ENCODE measurements around the gene MIPEP. TPM values are rescaled to one million over a fixed set of nuclear protein-coding genes. Genes with fewer than 3 reads are reported as not detected.

MIPEP gene
- total and polyA plus RNA-seq, 2 donors, result 12.6 to 16.6 TPM

DNA sequence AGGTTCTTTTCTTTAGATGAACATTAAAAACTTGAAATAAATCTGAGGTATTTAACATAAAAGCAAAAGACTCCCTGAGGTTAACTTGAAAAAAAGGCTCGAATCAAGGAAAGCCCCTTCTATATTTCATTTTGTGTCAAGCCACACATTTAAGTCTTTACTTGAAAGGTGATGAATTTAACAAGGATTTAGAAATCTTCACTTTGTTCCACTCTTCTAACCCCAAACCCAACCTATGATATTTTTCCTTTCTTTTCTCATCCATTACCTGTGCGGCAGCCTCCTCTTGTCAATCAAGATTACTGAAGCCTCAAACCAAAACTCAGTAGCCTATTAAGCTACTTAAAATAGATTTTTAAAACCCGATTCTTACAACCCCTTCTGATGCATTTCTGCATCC, 33.8 kb downstream of the MIPEP start:
- WGBS, result 93% methylated on average over 3 of the region's 3 CpGs
- Histone ChIP-seq H3K4me1 (ENCODE audit: insufficient read depth) (no peaks in the 10 kb centered on the region), H3K36me3 (ENCODE audit: insufficient read depth) (no peaks in the 10 kb centered on the region), H3K4me3 (ENCODE audit: low read depth, low read length) (no peak overlapping the region), H3K27ac (ENCODE audit: low read depth) (no peak overlapping the region)
- DNase-seq (ENCODE audit: extremely low spot score), result no peak

GRCh38 chr13:23852351-23852750, 36.8 kb downstream of the MIPEP start:
- Histone ChIP-seq H3K4me1 (ENCODE audit: insufficient read depth) (no peaks in the 10 kb centered on the region), H3K27ac (ENCODE audit: low read depth) (no peak overlapping the region), H3K36me3 (ENCODE audit: insufficient read depth) (no peaks in the 10 kb centered on the region), H3K4me3 (ENCODE audit: low read depth, low read length) (no peak overlapping the region)
- DNase-seq (ENCODE audit: extremely low spot score), result no peak
- 81% methylated on average over 2 of the region's 2 CpGs for WGBS

DNA sequence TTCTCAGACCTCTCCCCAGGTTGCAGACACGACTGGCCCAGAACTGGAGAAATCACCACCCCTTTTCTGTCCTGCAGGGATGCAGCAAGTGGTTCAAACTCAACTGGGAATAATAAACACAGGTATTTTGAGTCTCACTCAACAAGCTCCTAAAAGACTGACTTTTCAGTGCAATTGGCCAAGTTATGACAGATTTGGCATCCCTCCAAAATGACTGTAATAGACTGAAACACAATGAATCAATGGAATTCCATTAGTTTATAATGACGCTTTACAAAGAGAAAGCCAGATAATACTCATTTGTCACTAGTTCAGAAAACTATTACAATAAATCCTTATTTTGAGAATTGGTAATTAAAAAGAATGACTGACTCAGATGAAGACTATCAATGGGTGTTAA, 38.1 kb downstream of the MIPEP start:
- DNase-seq (ENCODE audit: extremely low spot score), result no peak
- no peaks in the 10 kb centered on the region for H3K4me1 ChIP-seq (ENCODE audit: insufficient read depth)
- no peak overlapping the region for H3K27ac ChIP-seq (ENCODE audit: low read depth)
- H3K4me3 ChIP-seq (ENCODE audit: low read depth, low read length), result no peak overlapping the region
- 87% methylated on average over 2 of the region's 2 CpGs for WGBS
- H3K36me3 ChIP-seq (ENCODE audit: insufficient read depth), result no peaks in the 10 kb centered on the region

- WGBS, result 90% methylated on average over 1 of the region's 1 CpG
- Histone ChIP-seq H3K4me3 (ENCODE audit: low read depth, low read length) (no peak overlapping the region), H3K4me1 (ENCODE audit: insufficient read depth) (no peaks in the 10 kb centered on the region), H3K36me3 (ENCODE audit: insufficient read depth) (no peaks in the 10 kb centered on the region), H3K27ac (ENCODE audit: low read depth) (no peak overlapping the region)
- DNase-seq (ENCODE audit: extremely low spot score), result no peak
These were observed 39.1 kb downstream of the MIPEP start for GRCh38 chr13:23850134-23850533.

GRCh38 chr13:23849670-23850069, 39.5 kb downstream of the MIPEP start:
- no peak overlapping the region for H3K4me3 ChIP-seq (ENCODE audit: low read depth, low read length)
- no peaks in the 10 kb centered on the region for H3K36me3 ChIP-seq (ENCODE audit: insufficient read depth)
- no peaks in the 10 kb centered on the region for H3K4me1 ChIP-seq (ENCODE audit: insufficient read depth)
- no peak overlapping the region for H3K27ac ChIP-seq (ENCODE audit: low read depth)
- over 99% methylated on average over 2 of the region's 2 CpGs for WGBS
- DNase-seq (ENCODE audit: extremely low spot score), result no peak

- DNase-seq (ENCODE audit: extremely low spot score), result no peak
- 75% methylated on average over 8 of the region's 8 CpGs for WGBS
- Histone ChIP-seq H3K36me3 (ENCODE audit: insufficient read depth) (no peaks in the 10 kb centered on the region), H3K4me3 (ENCODE audit: low read depth, low read length) (no peak overlapping the region), H3K27ac (ENCODE audit: low read depth) (no peak overlapping the region), H3K4me1 (ENCODE audit: insufficient read depth) (no peaks in the 10 kb centered on the region)
These were observed 40.5 kb downstream of the MIPEP start for GRCh38 chr13:23848646-23849141.

DNA sequence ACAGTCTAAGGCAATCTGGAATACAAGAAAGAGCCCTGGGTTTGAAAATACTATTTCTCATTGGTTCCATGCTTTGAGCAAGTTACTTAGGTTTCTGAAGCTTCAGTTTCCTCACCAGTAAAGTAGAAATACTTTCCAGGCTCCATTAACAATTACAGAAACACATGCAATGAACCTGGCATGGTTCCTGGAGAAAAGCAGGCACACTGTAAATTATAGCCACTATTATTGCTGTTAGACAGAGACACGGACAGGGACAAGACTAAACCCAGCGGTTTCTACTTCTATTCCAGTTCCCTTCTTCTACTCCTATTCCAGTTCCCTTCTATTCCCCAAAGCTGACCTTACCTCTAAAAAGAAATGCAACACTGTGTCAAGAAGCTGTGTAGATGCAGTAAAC, 41.2 kb downstream of the MIPEP start:
- no peak overlapping the region for H3K27ac ChIP-seq (ENCODE audit: low read depth)
- DNase-seq (ENCODE audit: extremely low spot score), result no peak
- WGBS, result 58% methylated on average over 2 of the region's 2 CpGs
- H3K36me3 ChIP-seq (ENCODE audit: insufficient read depth), result no peaks in the 10 kb centered on the region
- H3K4me1 ChIP-seq (ENCODE audit: insufficient read depth), result no peaks in the 10 kb centered on the region
- H3K4me3 ChIP-seq (ENCODE audit: low read depth, low read length), result no peak overlapping the region

DNA sequence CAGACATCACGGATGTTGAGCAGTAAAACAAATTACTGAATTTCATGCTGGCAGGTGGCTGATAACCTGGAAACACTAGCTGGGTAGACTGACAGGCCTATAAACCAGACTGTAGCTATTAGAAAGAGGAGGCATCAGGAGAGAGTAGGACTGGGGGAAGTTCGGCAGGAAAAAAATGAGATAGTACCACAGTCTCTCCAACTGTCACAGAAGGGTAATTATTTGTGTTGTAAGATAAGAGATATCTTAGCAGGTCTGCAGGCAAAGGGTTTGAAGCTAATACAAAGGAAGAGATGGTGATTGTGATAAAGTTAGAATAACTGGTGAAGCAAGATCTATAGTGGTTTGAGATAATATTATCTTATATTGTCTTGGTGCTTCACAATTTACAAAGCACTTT, 41.7 kb downstream of the MIPEP start:
- 84% methylated on average over 2 of the region's 2 CpGs for WGBS
- DNase-seq (ENCODE audit: extremely low spot score), result no peak
- Histone ChIP-seq H3K4me1 (ENCODE audit: insufficient read depth) (no peaks in the 10 kb centered on the region), H3K27ac (ENCODE audit: low read depth) (no peak overlapping the region), H3K36me3 (ENCODE audit: insufficient read depth) (no peaks in the 10 kb centered on the region), H3K4me3 (ENCODE audit: low read depth, low read length) (no peak overlapping the region)

- DNase-seq (ENCODE audit: extremely low spot score), result no peak
- H3K4me3 ChIP-seq (ENCODE audit: low read depth, low read length), result no peak overlapping the region
- no peaks in the 10 kb centered on the region for H3K36me3 ChIP-seq (ENCODE audit: insufficient read depth)
- no peaks in the 10 kb centered on the region for H3K4me1 ChIP-seq (ENCODE audit: insufficient read depth)
- no peak overlapping the region for H3K27ac ChIP-seq (ENCODE audit: low read depth)
- WGBS, result 92% methylated on average over 5 of the region's 5 CpGs
These were observed 44.0 kb downstream of the MIPEP start for GRCh38 chr13:23845105-23845725.

DNA sequence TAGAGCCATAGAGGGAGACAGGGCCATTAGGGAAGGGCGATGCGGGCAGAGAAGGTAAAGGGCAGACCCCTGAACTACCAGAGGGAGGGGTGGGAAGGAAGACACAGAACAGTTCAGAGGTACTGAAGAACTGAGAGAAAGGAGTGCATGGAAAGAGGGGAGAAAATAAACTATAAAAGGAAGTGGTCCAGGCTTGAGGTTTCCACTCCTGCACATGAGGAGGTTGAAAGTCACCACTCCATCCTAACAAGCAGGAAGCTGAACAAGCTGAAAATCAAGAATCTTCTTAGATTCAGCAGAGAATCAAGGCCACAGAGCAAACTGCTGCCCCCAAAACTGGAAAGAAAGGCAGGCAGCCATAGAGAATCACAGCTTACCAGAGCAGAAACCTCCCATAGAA, 45.1 kb downstream of the MIPEP start:
- no peak for DNase-seq (ENCODE audit: extremely low spot score)
- WGBS, result 81% methylated on average over 2 of the region's 2 CpGs
- no peak overlapping the region for H3K4me3 ChIP-seq (ENCODE audit: low read depth, low read length)

DNA sequence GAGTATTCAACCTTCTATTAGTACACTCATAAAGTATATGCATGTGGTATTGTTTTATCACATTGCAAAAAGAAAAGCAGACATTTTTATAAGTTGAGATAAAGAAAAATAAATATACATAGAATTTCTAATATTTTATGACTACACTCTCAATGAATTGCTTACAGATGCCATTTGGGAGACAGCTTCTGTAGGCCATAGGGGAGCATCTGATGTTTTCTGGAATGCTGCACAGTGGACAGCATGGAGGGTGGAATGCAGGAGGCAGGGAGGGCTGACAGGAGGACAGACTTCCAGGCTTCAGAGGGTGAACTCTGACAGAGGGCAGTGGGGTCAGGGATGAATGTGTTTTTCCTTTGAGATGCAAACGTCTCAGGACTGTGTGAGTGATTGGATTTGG, 45.8 kb downstream of the MIPEP start:
- Histone ChIP-seq H3K4me3 (ENCODE audit: low read depth, low read length) (no peak overlapping the region), H3K27ac (ENCODE audit: low read depth) (no peak overlapping the region), H3K36me3 (ENCODE audit: insufficient read depth) (no peaks in the 10 kb centered on the region), H3K4me1 (ENCODE audit: insufficient read depth) (no peaks in the 10 kb centered on the region)
- 77% methylated on average over 1 of the region's 1 CpG for WGBS
- no peak for DNase-seq (ENCODE audit: extremely low spot score)

More for the DNA sequence above, 45.1 kb downstream of the MIPEP start:
- Histone ChIP-seq H3K27ac (ENCODE audit: low read depth) (no peak overlapping the region), H3K4me1 (ENCODE audit: insufficient read depth) (no peaks in the 10 kb centered on the region), H3K36me3 (ENCODE audit: insufficient read depth) (no peaks in the 10 kb centered on the region)

- Histone ChIP-seq H3K4me3 (ENCODE audit: low read depth, low read length) (no peak overlapping the region), H3K27ac (ENCODE audit: low read depth) (no peak overlapping the region), H3K36me3 (ENCODE audit: insufficient read depth) (no peaks in the 10 kb centered on the region), H3K4me1 (ENCODE audit: insufficient read depth) (no peaks in the 10 kb centered on the region)
- 97% methylated on average over 8 of the region's 8 CpGs for whole genome bisulfite sequencing
- DNase-seq (ENCODE audit: extremely low spot score), result no peak
These were observed 46.8 kb downstream of the MIPEP start for GRCh38 chr13:23842406-23842805.

DNA sequence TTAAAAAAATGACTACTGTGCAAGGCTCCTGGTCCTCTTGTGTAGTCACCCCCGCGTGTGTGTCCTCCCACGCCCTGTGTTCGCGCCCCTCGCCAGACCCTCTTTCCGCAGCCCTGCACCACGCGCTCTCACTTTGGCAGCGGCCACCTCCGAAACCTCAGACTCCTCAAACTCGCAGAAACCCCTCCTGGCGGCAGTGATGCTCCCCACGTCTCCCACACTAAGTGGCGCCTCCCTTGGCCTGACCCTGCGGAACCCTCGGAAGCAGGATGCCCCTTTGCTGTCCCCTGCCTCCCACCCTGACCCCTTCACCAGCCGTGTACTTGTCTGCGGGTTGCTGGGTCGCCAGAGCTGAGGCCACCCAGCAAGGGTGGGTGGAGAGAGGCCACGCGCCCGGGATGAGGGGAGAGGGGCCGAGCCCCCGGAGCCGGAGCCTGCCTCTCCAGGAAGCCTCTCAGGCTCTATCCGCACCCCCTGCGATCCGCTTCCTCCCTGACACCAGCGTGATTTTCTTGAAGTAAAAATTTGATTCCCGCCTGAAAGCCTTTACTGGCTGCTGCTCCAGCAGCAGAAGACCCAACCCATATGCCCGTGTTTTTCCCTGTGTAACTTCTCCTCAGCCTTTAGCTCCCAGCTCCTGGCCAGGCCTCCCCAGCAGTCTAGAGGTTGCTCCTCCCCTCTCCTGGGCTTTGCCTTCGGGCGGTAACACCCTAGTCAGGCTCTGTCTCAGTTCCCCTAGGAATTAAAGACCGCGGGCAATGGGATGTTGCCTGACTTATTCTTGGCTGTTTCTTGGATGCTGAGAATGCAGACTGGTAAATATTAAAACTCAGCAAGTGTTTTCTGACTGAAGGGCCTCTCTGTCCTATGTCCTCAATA, 55.2 kb downstream of the MIPEP start:
- WGBS, result 94% methylated on average over 36 of the region's 36 CpGs

DNA sequence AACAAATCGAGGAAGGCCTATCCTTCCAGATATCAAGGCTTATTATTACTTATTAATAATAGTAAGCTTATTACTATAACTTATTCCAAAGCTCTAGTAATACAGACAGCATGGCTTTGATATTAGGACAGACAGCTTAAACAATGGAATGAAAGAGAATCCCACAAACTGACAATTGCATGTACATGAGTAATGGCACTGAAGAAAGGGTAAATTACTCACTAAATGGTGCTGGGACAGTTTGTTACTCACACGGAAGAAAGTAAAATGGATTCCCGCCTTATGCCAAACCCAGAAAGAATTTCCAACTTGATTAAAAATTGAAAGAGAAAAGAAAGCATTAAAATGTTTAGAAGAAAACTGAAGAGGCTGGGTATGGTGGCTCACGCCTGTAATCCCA, 60.3 kb downstream of the MIPEP start:
- WGBS, result 85% methylated on average over 4 of the region's 4 CpGs

More for the DNA sequence above, 55.2 kb downstream of the MIPEP start:
- H3K4me3 ChIP-seq (ENCODE audit: low read depth, low read length), result no peak overlapping the region
- no peaks in the 10 kb centered on the region for H3K4me1 ChIP-seq (ENCODE audit: insufficient read depth)
- DNase-seq (ENCODE audit: extremely low spot score), result no peak
- no peak overlapping the region for H3K27ac ChIP-seq (ENCODE audit: low read depth)
- peaks cover 4% of the 10 kb centered on the region for H3K36me3 ChIP-seq (ENCODE audit: insufficient read depth)

More for the DNA sequence above, 60.3 kb downstream of the MIPEP start:
- no peak overlapping the region for H3K4me3 ChIP-seq (ENCODE audit: low read depth, low read length)
- no peak overlapping the region for H3K27ac ChIP-seq (ENCODE audit: low read depth)
- DNase-seq (ENCODE audit: extremely low spot score), result no peak
- no peaks in the 10 kb centered on the region for H3K36me3 ChIP-seq (ENCODE audit: insufficient read depth)
- H3K4me1 ChIP-seq (ENCODE audit: insufficient read depth), result no peaks in the 10 kb centered on the region

Measured in urinary bladder (tissue), 4 donors.